Omental fat pad (tissue), 4 donors: ENCODE results near the gene KLRD1. TPM values are rescaled to one million over a fixed set of nuclear protein-coding genes. Genes with fewer than 3 reads are reported as not detected.
"Not testable (repeated sequence)": the region's sequence is repeated elsewhere in the genome, so short reads cannot be mapped to it uniquely, and the experiment has no call there.

Experiments used
- ATAC-seq: fragments of 150-250 bp; one replicate; pipeline ENCODE4 v1.9.1; 2016; ENCODE audit warnings: mild to moderate bottlenecking, moderate library complexity; ENCODE audit not compliant: low FRiP score
- DNase-seq: peaks from one replicate; pipeline ENCODE4 v3.0.0-alpha.2; 2019; ENCODE audit warnings: low spot score
- CTCF ChIP-seq, 3 donors: fragments of 450-650 bp; IDR thresholded peaks; one replicate each; pipeline ENCODE4 v1.5.1; 2016 to 2017; ENCODE audit warnings: antibody characterized with exemption in 3 of 3, mild to moderate bottlenecking in 3 of 3, moderate library complexity in 2 of 3
- total RNA-seq, 4 donors: library from RNA; depleted of rRNA; stranded (reverse); fragments of >200 nt; gene quantifications; one replicate each; pipeline ENCODE4 v1.1.0, GENCODE V29; 2016

Gene KLRD1
- total RNA-seq, 4 donors from 2014 or later = 2.2 to 4.6 (median 3.1) TPM

DNA sequence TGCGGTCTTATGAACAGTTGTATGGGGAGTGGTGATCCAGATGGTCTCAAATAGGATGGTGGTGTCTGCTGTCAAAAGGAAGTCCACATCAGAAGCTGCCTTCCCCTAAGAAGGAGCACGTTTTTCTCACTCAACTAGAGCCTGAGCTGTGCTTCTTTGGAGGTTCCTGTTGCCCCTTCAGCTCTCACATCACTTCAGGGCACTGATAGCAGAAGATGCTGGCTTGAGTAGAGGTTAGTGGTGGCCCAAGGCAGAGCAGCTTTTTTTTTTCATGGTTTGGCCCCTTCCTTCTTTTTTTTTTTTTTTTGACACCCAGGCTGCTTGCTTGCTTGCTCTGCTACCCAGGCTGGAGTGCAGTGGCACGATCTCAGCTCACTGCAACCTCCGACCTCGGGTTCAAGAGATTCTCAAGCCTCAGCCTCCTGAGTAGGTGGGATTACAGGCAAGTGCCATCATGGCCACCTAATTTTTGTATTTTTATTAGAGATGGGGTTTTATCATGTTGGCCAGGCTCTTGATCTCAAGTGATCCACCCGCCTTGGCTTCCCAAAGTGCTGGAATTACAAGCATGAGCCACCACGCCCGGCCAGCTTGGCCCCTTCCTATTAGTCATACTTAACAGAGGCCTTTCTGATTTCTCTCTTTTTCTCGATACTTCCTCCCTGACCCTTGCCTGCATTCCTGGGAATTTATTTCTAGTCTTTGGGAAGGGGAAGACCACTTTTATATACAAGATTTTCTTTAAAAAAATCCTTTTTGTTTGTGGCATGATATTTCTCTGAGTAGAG lies 31.6 kb downstream of the KLRD1 start:
- DNase-seq (no peak), ATAC-seq (no peak)
- TF ChIP-seq CTCF (IDR thresholded peaks at IDR 0.05) = no peak

DNA sequence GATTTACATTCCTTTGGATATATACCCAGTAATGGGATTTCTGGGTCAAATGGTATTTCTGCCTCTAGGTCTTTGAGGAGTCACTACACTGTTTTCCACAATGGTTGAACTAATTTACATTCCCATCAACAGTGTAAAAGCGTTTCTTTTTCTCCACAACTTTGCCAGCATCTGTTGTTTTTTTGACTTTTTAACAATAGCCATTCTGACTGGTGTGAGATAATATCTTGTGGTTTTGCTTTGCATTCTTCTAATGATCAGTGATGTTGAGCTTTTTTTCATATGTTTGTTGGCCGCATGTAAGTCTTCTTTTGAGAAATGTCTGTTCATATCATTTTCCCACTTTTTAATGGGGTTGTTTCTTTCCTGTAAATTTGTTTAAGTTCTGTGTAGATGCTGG lies 33.3 kb downstream of the KLRD1 start:
- not testable (repeated sequence) for DNase-seq, ATAC-seq

- TF ChIP-seq CTCF (IDR thresholded peaks at IDR 0.05) = no peak
- DNase-seq = no peak
- ATAC-seq = no peak
Measured at GRCh38 chr12:10341892-10342509, 34.3 kb downstream of the KLRD1 start.

- not testable (repeated sequence) for DNase-seq, ATAC-seq
Measured at GRCh38 chr12:10351457-10351856, 43.8 kb downstream of the KLRD1 start.

DNA sequence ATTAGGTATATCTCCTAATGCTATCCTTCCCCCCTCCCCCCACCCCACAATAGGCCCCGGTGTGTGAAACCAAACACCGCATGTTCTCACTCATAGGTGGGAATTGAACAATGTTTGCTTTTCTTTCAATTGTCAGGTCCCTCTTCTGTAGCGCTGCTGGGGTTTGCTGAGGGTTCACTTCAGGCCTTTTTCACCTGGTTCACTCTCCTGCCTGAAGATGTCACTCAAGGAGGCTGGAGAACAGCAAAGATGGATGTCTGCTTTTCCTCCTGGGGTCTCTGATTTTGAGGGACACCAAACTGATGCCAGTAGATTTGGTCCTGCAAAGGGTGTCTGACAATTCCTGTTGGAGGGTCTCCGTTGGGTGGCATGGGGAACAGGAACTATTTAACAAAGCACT lies 46.4 kb downstream of the KLRD1 start:
- TF ChIP-seq CTCF (IDR thresholded peaks at IDR 0.05) = no peak

DNA sequence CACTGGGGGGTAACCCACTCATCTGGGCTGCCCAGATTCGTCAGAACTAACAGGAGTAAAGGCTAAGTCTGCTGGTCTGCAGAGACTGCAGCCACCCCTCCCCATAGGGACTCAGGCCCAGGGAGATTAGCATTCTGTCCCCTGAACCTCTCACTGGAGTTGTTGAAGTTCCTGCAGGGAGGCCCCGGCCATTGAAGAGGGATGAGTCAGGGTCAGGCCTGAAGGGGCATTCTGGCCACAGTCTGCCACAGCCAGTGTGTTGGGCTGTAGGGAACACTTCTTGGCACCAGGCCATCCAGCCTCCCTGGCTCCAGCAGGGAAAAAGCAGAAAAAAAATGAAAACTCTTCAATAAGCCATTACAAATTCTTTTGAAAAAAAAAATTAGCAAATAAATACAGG lies 46.8 kb downstream of the KLRD1 start:
- no peak for TF ChIP-seq CTCF (IDR thresholded peaks at IDR 0.05)

More for the DNA sequence above, 46.4 kb downstream of the KLRD1 start:
- ATAC-seq = no peak
- no peak for DNase-seq

DNA sequence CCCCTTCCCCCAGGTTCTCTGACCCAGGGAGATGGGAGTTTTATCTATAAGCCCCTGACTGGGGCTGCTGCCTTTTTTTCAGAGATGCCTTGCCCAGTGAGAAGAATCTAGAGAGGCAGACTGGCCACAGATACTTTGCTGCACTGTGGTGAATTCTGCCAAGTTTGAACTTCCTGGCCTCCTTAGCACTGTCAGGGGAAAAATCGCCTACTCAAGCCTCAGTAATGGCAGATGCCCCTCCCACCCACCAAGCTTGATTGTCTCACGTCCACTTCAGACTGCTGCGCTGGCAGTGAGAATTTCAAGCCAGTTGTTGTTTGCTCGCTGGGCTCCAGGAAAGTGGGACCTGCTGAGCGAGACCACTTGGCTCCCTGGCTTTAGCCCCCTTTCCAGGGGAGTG lies 50.5 kb downstream of the KLRD1 start:
- no peak for ATAC-seq
- no peak for TF ChIP-seq CTCF (IDR thresholded peaks at IDR 0.05)
- DNase-seq = no peak

More for the DNA sequence above, 46.8 kb downstream of the KLRD1 start:
- DNase-seq = no peak
- ATAC-seq = no peak

- ATAC-seq (no peak), DNase-seq (no peak)
- TF ChIP-seq CTCF (IDR thresholded peaks at IDR 0.05) = no peak
Measured at GRCh38 chr12:10358969-10359368, 51.3 kb downstream of the KLRD1 start.
